K562 (cell line): Measurements from ENCODE around the gene MYOZ1. TPM values are rescaled to one million over a fixed set of nuclear protein-coding genes. Genes with fewer than 3 reads are reported as not detected.

ENCODE experiments used
- ATAC-seq: fragments of 200-7000 bp; cut with Tn5 transposase; 3 replicates; pipeline ENCODE4 v1.9.1; 2020; ENCODE audit warnings: moderate library complexity
- BruUV-seq: library from RNA; stranded (reverse); fragments of 400-500 nt; replicated peaks from 2 replicates; lab custom pipeline; 2021; lab: Mats Ljungman, UMichigan
- CTCF ChIA-PET: fragments of 300-600 bp; formaldehyde crosslinking; extraction: SDS; loops from one replicate; lab custom pipeline; 2021; ENCODE audit warnings: low intra/inter-chr PET ratio; lab: Yijun Ruan, JAX
- POLR2A ChIA-PET: fragments of 300-600, 350-650 bp; sonication (Branson Sonifier 250); formaldehyde crosslinking; extraction: SDS; loops from one replicate; lab custom pipeline; 2021; ENCODE audit warnings: antibody characterized with exemption, inconsistent platforms; lab: Yijun Ruan, JAX
- DNase-seq, 4 experiments: peaks; one replicate each; pipeline versions ENCODE4 v3.0.0 to v3.0.0-alpha.2; 2011 to 2018; ENCODE audit warnings: low spot score in 3 of 4, mixed read lengths in 3 of 4; ENCODE audit errors: extremely low read depth in 1 of 4
- FAIRE-seq: peaks from 2 replicates; lab custom pipeline; 2011; peaks lifted over from hg19 to GRCh38; lab: Jason Lieb, UNC
- H2AFZ ChIP-seq: 2 replicates; pipeline ENCODE4 v1.6.0; 2011; ENCODE audit warnings: low read depth, low read length, control low read depth, inconsistent platforms
- H3K27ac ChIP-seq: fragments of 200-600 bp; 3 replicates; pipeline ENCODE4 v1.8.0; 2011; ENCODE audit warnings: low read depth, mild to moderate bottlenecking, control low read depth, inconsistent platforms, low read length, moderate library complexity, mixed read lengths; ENCODE audit errors: extremely low read depth
- H3K27me3 ChIP-seq, 2 experiments: fragments of 300-600 bp in 1 of 2; 2 replicates in 1 of 2; 3 replicates in 1 of 2; pipeline versions ENCODE4 v1.6.0 to v1.8.0; 2011; ENCODE audit warnings: inconsistent platforms in 2 of 2, low read length in 2 of 2, mild to moderate bottlenecking in 1 of 2, mixed read lengths in 1 of 2, moderate library complexity in 1 of 2; ENCODE audit not compliant: control insufficient read depth in 2 of 2, insufficient read depth in 2 of 2
- H3K36me3 ChIP-seq: fragments of 300-600 bp; 3 replicates; pipeline ENCODE4 v1.8.0; 2011; ENCODE audit warnings: mild to moderate bottlenecking, low read length, inconsistent platforms; ENCODE audit not compliant: control insufficient read depth, insufficient read depth
- H3K4me1 ChIP-seq, 2 experiments: fragments of 200-600 bp in 1 of 2; replicated peaks in 1 of 2; 2 replicates in 1 of 2; 3 replicates in 1 of 2; pipeline versions ENCODE4 v1.5.1 to v1.8.0; 2011; ENCODE audit warnings: inconsistent platforms in 2 of 2, low read length in 2 of 2, mild to moderate bottlenecking in 1 of 2, mixed read lengths in 1 of 2, moderate library complexity in 1 of 2; ENCODE audit not compliant: control insufficient read depth in 2 of 2, insufficient read depth in 2 of 2
- H3K4me2 ChIP-seq: 2 replicates; pipeline ENCODE4 v1.6.1; 2011; ENCODE audit warnings: low read length, control low read depth, inconsistent platforms, mixed read lengths; ENCODE audit not compliant: insufficient read depth
- H3K4me3 ChIP-seq: fragments of 200-600 bp; sonication (generic), shearing (Covaris generic); 2 replicates; pipeline ENCODE4 v1.5.1; 2016; ENCODE audit warnings: control low read depth, inconsistent platforms
- H3K79me2 ChIP-seq: fragments of 200-600 bp; 3 replicates; pipeline ENCODE4 v1.8.0; 2011; ENCODE audit warnings: low read length, inconsistent platforms; ENCODE audit not compliant: control insufficient read depth, insufficient read depth
- H3K9ac ChIP-seq, 2 experiments: 2 replicates each; pipeline versions ENCODE4 v1.6.0 to v1.6.1; 2011; ENCODE audit warnings: low read depth in 2 of 2, low read length in 2 of 2, control low read depth in 1 of 2, inconsistent platforms in 1 of 2, mild to moderate bottlenecking in 1 of 2, mixed read lengths in 1 of 2; ENCODE audit not compliant: insufficient read depth in 1 of 2
- H3K9me1 ChIP-seq: one replicate; pipeline ENCODE4 v1.6.0; 2011; ENCODE audit warnings: inconsistent platforms, mild to moderate bottlenecking, low read length, moderate library complexity; ENCODE audit not compliant: control insufficient read depth, insufficient read depth
- H3K9me3 ChIP-seq: replicated peaks from 2 replicates; pipeline ENCODE4 v1.5.1; 2011; ENCODE audit warnings: low read depth, low read length, inconsistent platforms; ENCODE audit not compliant: control insufficient read depth, insufficient read depth
- H4K20me1 ChIP-seq: replicated peaks from 2 replicates; pipeline ENCODE4 v1.6.1; 2011; ENCODE audit warnings: low read length, inconsistent platforms, mixed read lengths; ENCODE audit not compliant: control insufficient read depth, insufficient read depth
- DPF2 ChIP-seq: fragments of 450-650 bp; IDR thresholded peaks from 2 replicates; pipeline ENCODE4 v1.6.1; 2016
- HDAC1 ChIP-seq, 2 experiments: fragments of 450-650 bp; IDR thresholded peaks; 2 replicates each; pipeline ENCODE4 v1.6.1; 2016 to 2017; ENCODE audit warnings: inconsistent platforms in 1 of 2, mild to moderate bottlenecking in 1 of 2, moderate library complexity in 1 of 2
- NKRF ChIP-seq: fragments of 450-650 bp; IDR thresholded peaks from 2 replicates; pipeline ENCODE4 v1.6.1; 2016; ENCODE audit warnings: borderline replicate concordance
- OTX1 ChIP-seq: fragments of 450-650 bp; formaldehyde crosslinking; IDR thresholded peaks from 2 replicates; pipeline ENCODE4 v1.4.0; 2022; ENCODE audit warnings: mild to moderate bottlenecking
- YY1 ChIP-seq, 3 experiments: IDR thresholded peaks; 2 replicates each; pipeline ENCODE4 v1.6.1; 2011; ENCODE audit warnings: low read length in 2 of 3, mild to moderate bottlenecking in 2 of 3, moderate library complexity in 2 of 3, borderline replicate concordance in 1 of 3, control low read depth in 1 of 3, low read depth in 1 of 3; ENCODE audit not compliant: insufficient read depth in 3 of 3, insufficient replicate concordance in 2 of 3, control insufficient read depth in 1 of 3, insufficient read length in 1 of 3; ENCODE audit errors: extremely low read depth in 1 of 3
- ZBTB43 ChIP-seq: sonication (generic); formaldehyde crosslinking; IDR thresholded peaks from 2 replicates; pipeline ENCODE4 v1.8.0; 2023; ENCODE audit warnings: mild to moderate bottlenecking, missing genetic modification reagents
- ZFPM2 ChIP-seq: fragments of 250-450 bp; sonication (Bioruptor Pico); IDR thresholded peaks from 2 replicates; pipeline ENCODE4 v1.5.1; 2022; ENCODE audit warnings: mild to moderate bottlenecking
- WGBS: fragments of 100-300 bp; shearing (Covaris generic); methylation state at CpG from one replicate; pipeline ENCODE4 v1.1.6; 2016; ENCODE audit warnings: low coverage, mixed read lengths; ENCODE audit not compliant: insufficient coverage; ENCODE audit errors: missing lambda C conversion rate; 5-methylcytosine and 5-hydroxymethylcytosine counted together
- in situ Hi-C: fragments of 300-500 bp; cut with MboI; formaldehyde crosslinking; loops from 4 replicates; pipeline ENCODE4 v1.15.0; 2018; ENCODE audit warnings: inconsistent platforms, mixed read lengths
- intact Hi-C: fragments of 100-400 bp; cut with micrococcal nuclease; formaldehyde crosslinking; loops from 2 replicates; pipeline ENCODE4 v1.14.2; 2022
- polyA plus RNA-seq, 8 experiments: library from polyadenylated mRNA; depleted of rRNA in 4 of 8; stranded (reverse) in 5 of 8; unstranded in 3 of 8; fragments of >200 nt; fragmentation: Nextera tagmentation in 2 of 8; fragmentation: Illumina TruSeq in 1 of 8; extraction: Ambion mirVana in 2 of 8; extraction: Trizol in 1 of 8; gene quantifications; 2 replicates each; pipeline versions ENCODE4 v1.2.1 to v1.2.3, GENCODE V29; 2011 to 2014; ENCODE audit warnings: inconsistent platforms in 1 of 8, missing spikeins in 1 of 8
- total RNA-seq, 7 experiments: library from RNA; depleted of rRNA in 6 of 7; stranded (reverse); fragments of >200 nt in 6 of 7; fragmentation: Illumina TruSeq in 2 of 7; extraction: Trizol in 2 of 7; gene quantifications; 2 replicates each; pipeline versions ENCODE4 v1.2.1 to v1.2.3, GENCODE V29; 2011 to 2021; ENCODE audit warnings: low replicate concordance in 1 of 7
- TF ChIP-seq, protein P1 (sequence below): fragments of 450-650 bp; IDR thresholded peaks from 2 replicates; pipeline ENCODE4 v1.6.1; 2016; ENCODE audit warnings: antibody characterized with exemption
- TF ChIP-seq, protein P2 (sequence below), 2 experiments: IDR thresholded peaks; 2 replicates each; pipeline ENCODE4 v1.6.1; 2011; ENCODE audit warnings: borderline replicate concordance in 1 of 2, control low read depth in 1 of 2, low read depth in 1 of 2, low read length in 1 of 2, mild to moderate bottlenecking in 1 of 2, mixed read lengths in 1 of 2, moderate library complexity in 1 of 2; ENCODE audit not compliant: insufficient read depth in 1 of 2, insufficient read length in 1 of 2, poor library complexity in 1 of 2, severe bottlenecking in 1 of 2; ENCODE audit errors: extremely low read depth in 1 of 2

The MYOZ1 gene
- total and polyA plus RNA-seq, 9 of the 15 experiments (the other 6 are each of a cell fraction or from before 2014, with no cell fraction given): 0.03 to 0.18 (median 0.07) TPM; not detected in 5

GRCh38 chr10:73625004-73625883 lies 16.0 kb downstream of the MYOZ1 start:
- H3K36me3 ChIP-seq: no peaks in the 10 kb centered on the region
- H3K79me2 ChIP-seq: peaks cover 33% of the 10 kb centered on the region
- CTCF ChIA-PET: interaction anchor here (0.6 kb wide), 1 partner anchor 96 kb away, joined by 3 read pairs; no protein-coding TSS in a partner anchor
- under 1% methylated on average over 45 of the region's 46 CpGs for WGBS
- H3K4me2 ChIP-seq: peak overlapping the region; percentile 95
- intact Hi-C loops (loop anchor here (5.0 kb wide), 2 partner anchors 33 to 98 kb away; partner anchors contain the start of gene USP54), in situ Hi-C loops (no loop called here)
- BruUV-seq: no TSS peak
- POLR2A ChIA-PET: interaction anchor here (0.5 to 2.5 kb wide), 21 partner anchors 10 to 1274 kb away, joined by 3 to 18 read pairs (median 3); partner anchors contain the start of genes CHCHD1, MYOZ1, PPP3CB and USP54
- H3K9me1 ChIP-seq: no peaks in the 10 kb centered on the region
- FAIRE-seq (peak; percentile 48), ATAC-seq (peak; percentile 67), DNase-seq (peak; percentile 69 to 74 (median 72))
- H3K4me1 ChIP-seq: peaks cover 7 to 14% of the 10 kb centered on the region in 2 experiments; a peak in 4 of 5 replicates
- H3K27me3 ChIP-seq: no peaks in the 10 kb centered on the region
- H3K4me3 ChIP-seq: peak overlapping the region; percentile 86
- peak overlapping the region; percentile 87 for H3K27ac ChIP-seq
- H2AFZ ChIP-seq: peak overlapping the region; percentile 96
- no peaks in the 10 kb centered on the region for H4K20me1 ChIP-seq
- no peaks in the 10 kb centered on the region for H3K9me3 ChIP-seq
- H3K9ac ChIP-seq: peak overlapping the region; percentile 93 to 99
- TF ChIP-seq OTX1 (CRISPR knock-in tag) (peak; percentile 79; the same call in 1 of the 2 replicates), YY1 (IDR thresholded peaks at IDR 0.05; ENCODE audit: borderline replicate concordance in 1 of 3, control insufficient read depth in 1 of 3, extremely low read depth in 1 of 3, insufficient read depth in 3 of 3, insufficient read length in 1 of 3, insufficient replicate concordance in 2 of 3, low read depth in 1 of 3, low read length in 2 of 3) (peak in 2 of 3 experiments; percentile 50 to 84), ZFPM2 (0 out of 2 replicates have a peak, but pooled peaks have one; percentile 27), DPF2 (peak; percentile 16; the same call in 1 of the 2 replicates), NKRF (peak; percentile 93), HDAC1 (IDR thresholded peaks at IDR 0.05) (peak in 1 of 2 experiments; percentile 93; a peak in 2 of 4 replicates), ZBTB43 (CRISPR knock-in tag) (0 out of 2 replicates have a peak, but pooled peaks have one; percentile 18)
- TF ChIP-seq, protein P1, sequence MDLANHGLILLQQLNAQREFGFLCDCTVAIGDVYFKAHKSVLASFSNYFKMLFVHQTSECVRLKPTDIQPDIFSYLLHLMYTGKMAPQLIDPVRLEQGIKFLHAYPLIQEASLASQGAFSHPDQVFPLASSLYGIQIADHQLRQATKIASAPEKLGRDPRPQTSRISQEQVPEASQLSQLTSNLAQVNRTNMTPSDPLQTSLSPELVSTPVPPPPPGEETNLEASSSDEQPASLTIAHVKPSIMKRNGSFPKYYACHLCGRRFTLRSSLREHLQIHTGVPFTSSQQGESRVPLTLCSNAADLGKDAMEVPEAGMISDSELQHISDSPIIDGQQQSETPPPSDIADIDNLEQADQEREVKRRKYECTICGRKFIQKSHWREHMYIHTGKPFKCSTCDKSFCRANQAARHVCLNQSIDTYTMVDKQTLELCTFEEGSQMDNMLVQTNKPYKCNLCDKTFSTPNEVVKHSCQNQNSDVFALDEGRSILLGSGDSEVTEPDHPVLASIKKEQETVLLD: peak; percentile 48
- TF ChIP-seq, protein P2, sequence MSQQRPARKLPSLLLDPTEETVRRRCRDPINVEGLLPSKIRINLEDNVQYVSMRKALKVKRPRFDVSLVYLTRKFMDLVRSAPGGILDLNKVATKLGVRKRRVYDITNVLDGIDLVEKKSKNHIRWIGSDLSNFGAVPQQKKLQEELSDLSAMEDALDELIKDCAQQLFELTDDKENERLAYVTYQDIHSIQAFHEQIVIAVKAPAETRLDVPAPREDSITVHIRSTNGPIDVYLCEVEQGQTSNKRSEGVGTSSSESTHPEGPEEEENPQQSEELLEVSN (IDR thresholded peaks at IDR 0.05; ENCODE audit: borderline replicate concordance in 1 of 2, extremely low read depth in 1 of 2, insufficient read depth in 1 of 2, insufficient read length in 1 of 2, low read depth in 1 of 2, low read length in 1 of 2, poor library complexity in 1 of 2, severe bottlenecking in 1 of 2): peak; percentile 34 to 40
